ENCODE measurements around the gene LRRC23. TPM values are rescaled to one million over a fixed set of nuclear protein-coding genes. Genes with fewer than 3 reads are reported as not detected.

The LRRC23 gene
- polyA plus RNA-seq, 1 donor (not counting 4 experiments of a cell fraction or from before 2014, with no cell fraction given), result 7.1 TPM

DNA sequence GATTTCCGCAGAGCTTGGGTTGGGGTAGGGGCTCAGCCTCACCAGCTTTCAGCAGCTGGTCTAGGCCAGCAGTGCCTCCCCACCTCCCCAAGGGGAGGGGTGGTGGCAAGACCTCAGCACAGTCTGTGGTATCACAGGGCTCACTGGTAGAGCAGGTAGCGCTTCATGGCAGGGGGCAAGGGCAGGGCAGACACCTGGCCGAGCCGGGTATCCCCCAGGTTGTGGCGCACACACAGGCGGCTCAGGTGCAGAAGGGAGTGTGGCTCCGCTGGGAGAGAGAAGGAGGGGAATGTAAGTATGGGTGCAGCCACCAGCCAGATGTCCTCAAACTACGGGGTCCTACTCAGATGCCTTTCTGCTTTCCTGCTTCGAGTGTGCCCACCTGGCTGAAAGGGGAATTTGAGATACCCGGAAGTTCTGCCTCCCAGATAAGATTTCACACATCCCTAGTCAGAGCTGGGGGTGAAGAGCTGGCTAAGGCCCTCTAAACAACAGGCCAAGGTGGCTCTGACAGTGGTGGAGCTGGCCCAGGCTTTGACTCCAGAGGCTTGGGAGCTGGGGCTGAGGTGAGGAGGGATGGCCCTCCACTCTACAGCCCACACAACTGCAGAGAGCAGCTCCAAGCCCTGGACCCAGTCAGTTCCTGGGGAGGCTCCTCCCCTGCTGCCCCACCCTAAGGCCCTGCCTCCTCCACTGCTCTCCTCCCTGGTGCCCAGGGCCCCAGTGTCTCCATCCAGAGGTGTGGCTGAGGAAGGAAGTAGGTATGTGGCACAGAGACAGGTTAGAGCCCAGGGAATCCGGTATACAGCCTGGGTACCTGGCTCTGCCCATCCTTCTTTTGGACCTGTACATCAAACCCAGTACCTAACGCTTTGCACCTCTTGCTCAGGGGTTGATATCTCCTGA, 33.3 kb upstream of the LRRC23 start:
- DNase-seq (ENCODE audit: low read depth, low spot score) (no peak), FAIRE-seq (no peak)
- peak overlapping the region; percentile 98 for H3K4me2 ChIP-seq (ENCODE audit: control insufficient read depth, extremely low read depth, insufficient read depth, low read depth, low read length)
- dilution Hi-C loops (cut with MboI; ENCODE audit: extremely low pct_ligation_motif_present, low sequenced_read_pairs), result no loop called here
- H3K79me2 ChIP-seq (ENCODE audit: control insufficient read depth, insufficient read depth, low read length), result peaks cover 44% of the 10 kb centered on the region
- no peaks in the 10 kb centered on the region for H3K9me1 ChIP-seq (ENCODE audit: control insufficient read depth, extremely low read depth, insufficient read depth, low read length)
- peaks cover 45% of the 10 kb centered on the region for H3K4me1 ChIP-seq (ENCODE audit: control insufficient read depth, extremely low read depth, insufficient read depth, low read length)
- peak overlapping the region; percentile 26 for H3K27ac ChIP-seq (ENCODE audit: control insufficient read depth, insufficient read depth, low read length)
- no peaks in the 10 kb centered on the region for H3K9me3 ChIP-seq (ENCODE audit: control insufficient read depth, low read depth, low read length)
- H2AFZ ChIP-seq (ENCODE audit: control insufficient read depth, low read length), result no peak overlapping the region
- no peaks in the 10 kb centered on the region for H3K27me3 ChIP-seq (ENCODE audit: control insufficient read depth, extremely low read depth, insufficient read depth, low read length)
- no peak for TF ChIP-seq EZH2 (IDR thresholded peaks at IDR 0.05; ENCODE audit: low read length)
- TF ChIP-seq, protein P1, sequence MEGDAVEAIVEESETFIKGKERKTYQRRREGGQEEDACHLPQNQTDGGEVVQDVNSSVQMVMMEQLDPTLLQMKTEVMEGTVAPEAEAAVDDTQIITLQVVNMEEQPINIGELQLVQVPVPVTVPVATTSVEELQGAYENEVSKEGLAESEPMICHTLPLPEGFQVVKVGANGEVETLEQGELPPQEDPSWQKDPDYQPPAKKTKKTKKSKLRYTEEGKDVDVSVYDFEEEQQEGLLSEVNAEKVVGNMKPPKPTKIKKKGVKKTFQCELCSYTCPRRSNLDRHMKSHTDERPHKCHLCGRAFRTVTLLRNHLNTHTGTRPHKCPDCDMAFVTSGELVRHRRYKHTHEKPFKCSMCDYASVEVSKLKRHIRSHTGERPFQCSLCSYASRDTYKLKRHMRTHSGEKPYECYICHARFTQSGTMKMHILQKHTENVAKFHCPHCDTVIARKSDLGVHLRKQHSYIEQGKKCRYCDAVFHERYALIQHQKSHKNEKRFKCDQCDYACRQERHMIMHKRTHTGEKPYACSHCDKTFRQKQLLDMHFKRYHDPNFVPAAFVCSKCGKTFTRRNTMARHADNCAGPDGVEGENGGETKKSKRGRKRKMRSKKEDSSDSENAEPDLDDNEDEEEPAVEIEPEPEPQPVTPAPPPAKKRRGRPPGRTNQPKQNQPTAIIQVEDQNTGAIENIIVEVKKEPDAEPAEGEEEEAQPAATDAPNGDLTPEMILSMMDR (optimal IDR thresholded peaks at IDR 0.05 in 1 of 3, IDR thresholded peaks at IDR 0.05 in 1 of 3, conservative IDR thresholded peaks at IDR 0.05 in 1 of 3; ENCODE audit: extremely low read depth in 1 of 3, insufficient read depth in 2 of 3, low read length in 3 of 3), result no peak
- no peak overlapping the region for H3K9ac ChIP-seq (ENCODE audit: control insufficient read depth, extremely low read depth, insufficient read depth, low read length)
- peaks cover 14 to 20% of the 10 kb centered on the region in 2 experiments for H3K36me3 ChIP-seq (ENCODE audit: control insufficient read depth in 2 of 2, extremely low read depth in 1 of 2, insufficient read depth in 2 of 2, low read length in 2 of 2)
- H4K20me1 ChIP-seq (ENCODE audit: control insufficient read depth, extremely low read depth, insufficient read depth, low read length), result peaks cover 25% of the 10 kb centered on the region
- H3K4me3 ChIP-seq (ENCODE audit: control insufficient read depth in 2 of 3, extremely low read depth in 1 of 3, insufficient read depth in 2 of 3, low read depth in 1 of 3, low read length in 3 of 3), result peak overlapping the region; percentile 76 to 92 (median 80)

DNA sequence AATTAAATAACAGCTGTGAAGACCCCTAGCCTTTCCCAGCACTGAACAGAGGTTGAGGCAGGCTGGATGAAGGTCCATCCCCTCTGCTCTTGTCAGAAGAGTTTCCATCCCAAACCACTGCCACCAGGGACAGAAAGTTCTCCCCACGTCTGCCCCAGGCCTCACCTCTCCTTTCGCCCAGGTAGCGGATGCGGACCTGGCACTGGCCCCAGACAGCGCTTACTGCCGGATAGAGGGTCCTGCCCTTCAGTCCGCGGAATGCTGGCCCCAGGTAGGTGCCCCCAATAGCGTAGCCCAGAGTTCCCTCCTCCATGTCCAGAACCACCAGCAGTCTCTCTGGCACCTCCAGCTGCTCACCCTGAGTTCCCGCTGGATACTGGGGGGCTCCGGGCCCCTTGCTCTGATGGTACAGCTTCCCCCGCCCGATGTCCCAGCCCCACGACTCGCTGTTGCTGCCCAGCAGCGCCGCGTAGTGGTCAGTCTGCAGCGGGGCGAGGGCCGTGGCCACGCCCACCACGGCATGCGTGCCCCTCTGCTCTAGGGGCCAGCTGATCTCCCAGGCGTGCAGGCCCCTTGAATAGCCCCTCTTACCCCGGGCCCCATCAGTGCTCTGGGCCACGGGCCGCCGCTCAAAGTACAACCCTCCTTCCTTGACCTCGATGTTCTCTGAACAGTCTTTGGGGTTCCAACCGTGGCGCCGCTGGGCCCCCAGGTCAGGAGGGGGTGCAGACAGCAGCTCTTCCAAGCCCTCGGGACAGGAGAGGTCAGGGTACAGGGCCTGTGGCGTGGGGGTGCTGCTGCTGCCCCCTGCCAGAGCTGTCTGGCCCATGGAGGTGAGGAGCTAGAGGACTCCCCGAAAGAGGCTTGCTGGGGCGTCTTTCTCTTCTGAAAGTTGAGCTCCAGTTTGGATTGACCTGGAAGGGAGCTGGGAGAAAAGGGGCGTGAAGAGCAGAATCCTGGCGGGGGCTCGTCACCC, 32.3 kb upstream of the LRRC23 start:
- Histone ChIP-seq H3K27me3 (ENCODE audit: control insufficient read depth, extremely low read depth, insufficient read depth, low read length) (no peaks in the 10 kb centered on the region), H3K4me1 (ENCODE audit: control insufficient read depth, extremely low read depth, insufficient read depth, low read length) (peaks cover 37% of the 10 kb centered on the region), H3K36me3 (ENCODE audit: control insufficient read depth in 2 of 2, extremely low read depth in 1 of 2, insufficient read depth in 2 of 2, low read length in 2 of 2) (peaks cover 14 to 20% of the 10 kb centered on the region in 2 experiments), H4K20me1 (ENCODE audit: control insufficient read depth, extremely low read depth, insufficient read depth, low read length) (peaks cover 25% of the 10 kb centered on the region), H2AFZ (ENCODE audit: control insufficient read depth, low read length) (peak overlapping the region; percentile 56), H3K27ac (ENCODE audit: control insufficient read depth, insufficient read depth, low read length) (peak overlapping the region; percentile 63), H3K79me2 (ENCODE audit: control insufficient read depth, insufficient read depth, low read length) (peaks cover 43% of the 10 kb centered on the region), H3K9me1 (ENCODE audit: control insufficient read depth, extremely low read depth, insufficient read depth, low read length) (no peaks in the 10 kb centered on the region), H3K9me3 (ENCODE audit: control insufficient read depth, low read depth, low read length) (no peaks in the 10 kb centered on the region), H3K4me3 (ENCODE audit: control insufficient read depth in 2 of 3, extremely low read depth in 1 of 3, insufficient read depth in 2 of 3, low read depth in 1 of 3, low read length in 3 of 3) (peak overlapping the region; percentile 76 to 92 (median 80)), H3K4me2 (ENCODE audit: control insufficient read depth, extremely low read depth, insufficient read depth, low read depth, low read length) (peak overlapping the region; percentile 98), H3K9ac (ENCODE audit: control insufficient read depth, extremely low read depth, insufficient read depth, low read length) (peak overlapping the region; percentile 90)
- dilution Hi-C loops (cut with MboI; ENCODE audit: extremely low pct_ligation_motif_present, low sequenced_read_pairs), result no loop called here
- TF ChIP-seq, protein P1 (optimal IDR thresholded peaks at IDR 0.05 in 1 of 3, IDR thresholded peaks at IDR 0.05 in 1 of 3, conservative IDR thresholded peaks at IDR 0.05 in 1 of 3; ENCODE audit: extremely low read depth in 1 of 3, insufficient read depth in 2 of 3, low read length in 3 of 3), result peak; percentile 81 to 99 (median 99)
- TF ChIP-seq EZH2 (IDR thresholded peaks at IDR 0.05; ENCODE audit: low read length), result no peak
- no peak for FAIRE-seq
- no peak for DNase-seq (ENCODE audit: low read depth, low spot score)
